GM12878 (cell line): ENCODE measurements around the gene CCDC82. TPM values are rescaled to one million over a fixed set of nuclear protein-coding genes. Genes with fewer than 3 reads are reported as not detected.

Experiments used
- ATAC-seq: fragments of 200-7000 bp; cut with Tn5 transposase; 3 replicates; pipeline ENCODE4 v1.9.1; 2020; ENCODE audit warnings: mild to moderate bottlenecking, moderate library complexity
- BruUV-seq: library from RNA; stranded (reverse); fragments of 400-500 nt; replicated peaks from 2 replicates; lab custom pipeline; 2021; lab: Mats Ljungman, UMichigan
- CTCF ChIA-PET: fragments of 300-600 bp; sonication (Branson Sonifier 250); formaldehyde crosslinking; extraction: SDS; loops from one replicate; lab custom pipeline; 2021; ENCODE audit warnings: inconsistent platforms; lab: Yijun Ruan, JAX
- POLR2A ChIA-PET: fragments of 350-600 bp; formaldehyde crosslinking; extraction: SDS; loops from one replicate; lab custom pipeline; 2021; ENCODE audit warnings: inconsistent platforms; lab: Charles Lee
- RAD21 ChIA-PET: fragments of 300-600 bp; sonication (Branson Sonifier 250); formaldehyde crosslinking; loops from one replicate; lab custom pipeline; 2023; ENCODE audit warnings: antibody characterized with exemption; ENCODE audit not compliant: unreplicated experiment; lab: Charles Lee
- SMC1A ChIA-PET: fragments of 300-600 bp; sonication (Branson Sonifier 250); formaldehyde crosslinking; loops from one replicate; lab custom pipeline; 2023; ENCODE audit not compliant: unreplicated experiment, uncharacterized antibody; lab: Charles Lee
- DNase-seq: peaks from one replicate; pipeline ENCODE4 v3.0.0-alpha.2; 2011; ENCODE audit warnings: low read depth, low spot score
- FAIRE-seq: peaks from 3 replicates; lab custom pipeline; 2011; peaks lifted over from hg19 to GRCh38; lab: Jason Lieb, UNC
- H2AFZ ChIP-seq: 2 replicates; pipeline ENCODE4 v1.6.0; 2011; ENCODE audit warnings: low read depth, low read length, control low read depth; ENCODE audit not compliant: control insufficient read depth
- H3K27ac ChIP-seq: 2 replicates; pipeline ENCODE4 v1.5.1; 2011; ENCODE audit warnings: control low read depth; ENCODE audit not compliant: control insufficient read depth, insufficient read depth
- H3K27me3 ChIP-seq, 2 experiments: replicated peaks in 1 of 2; 2 replicates each; pipeline versions ENCODE4 v1.6.0 to v1.6.1; 2011; ENCODE audit warnings: low read length in 1 of 2; ENCODE audit not compliant: control insufficient read depth in 2 of 2, insufficient read depth in 2 of 2
- H3K36me3 ChIP-seq, 2 experiments: 2 replicates each; pipeline ENCODE4 v1.5.1; 2011; ENCODE audit warnings: low read length in 1 of 2; ENCODE audit not compliant: control insufficient read depth in 2 of 2, insufficient read depth in 2 of 2
- H3K4me1 ChIP-seq: 2 replicates; pipeline ENCODE4 v1.6.1; 2011; ENCODE audit warnings: mild to moderate bottlenecking, low read length, moderate library complexity, mixed read lengths; ENCODE audit not compliant: control insufficient read depth, insufficient read depth
- H3K4me2 ChIP-seq: 2 replicates; pipeline ENCODE4 v1.6.0; 2011; ENCODE audit warnings: control low read depth; ENCODE audit not compliant: control insufficient read depth, insufficient read depth
- H3K4me3 ChIP-seq: fragments of 200-600 bp; sonication (generic); 2 replicates; pipeline ENCODE4 v1.5.1; 2016
- H3K79me2 ChIP-seq: 2 replicates; pipeline ENCODE4 v1.6.0; 2011; ENCODE audit warnings: low read length; ENCODE audit not compliant: control insufficient read depth, insufficient read depth
- H3K9ac ChIP-seq: 2 replicates; pipeline ENCODE4 v1.8.0; 2011; ENCODE audit warnings: low read length, control low read depth, mixed read lengths; ENCODE audit not compliant: control insufficient read depth, insufficient read depth
- H3K9me3 ChIP-seq: replicated peaks from 3 replicates; pipeline ENCODE4 v1.5.1; 2011; ENCODE audit warnings: mild to moderate bottlenecking, low read length; ENCODE audit not compliant: control insufficient read depth, insufficient read depth
- H4K20me1 ChIP-seq: 2 replicates; pipeline ENCODE4 v1.6.0; 2011; ENCODE audit not compliant: control insufficient read depth, insufficient read depth
- BMI1 ChIP-seq: fragments of 450-650 bp; IDR thresholded peaks from 2 replicates; pipeline ENCODE4 v1.6.1; 2016; ENCODE audit warnings: mild to moderate bottlenecking, moderate library complexity, borderline replicate concordance
- CREB1 ChIP-seq: IDR thresholded peaks from 2 replicates; pipeline ENCODE4 v1.6.1; 2012; ENCODE audit warnings: low read depth, mild to moderate bottlenecking, inconsistent platforms
- ESRRA ChIP-seq: IDR thresholded peaks from 2 replicates; pipeline ENCODE4 v1.6.1; 2012; ENCODE audit warnings: mild to moderate bottlenecking, low read length, improper control_type of control experiment
- HDAC6 ChIP-seq: fragments of 200-600 bp; sonication (generic); IDR thresholded peaks from one replicate; pipeline ENCODE4 v1.8.0; 2017; ENCODE audit warnings: antibody characterized with exemption; ENCODE audit not compliant: unreplicated experiment
- NFYB ChIP-seq: IDR thresholded peaks from 2 replicates; pipeline ENCODE4 v1.6.1; 2011; ENCODE audit warnings: low read depth, mild to moderate bottlenecking, low read length, improper control_type of control experiment, moderate library complexity; ENCODE audit not compliant: insufficient read depth
- POLR2AphosphoS5 ChIP-seq: IDR thresholded peaks from 2 replicates; pipeline ENCODE4 v1.6.1; 2011; ENCODE audit warnings: mild to moderate bottlenecking, low read length, inconsistent platforms
- RELB ChIP-seq: fragments of 450-650 bp; IDR thresholded peaks from 2 replicates; pipeline ENCODE4 v1.6.1; 2017; ENCODE audit warnings: low read depth, mild to moderate bottlenecking, moderate library complexity
- SMAD5 ChIP-seq: IDR thresholded peaks from 2 replicates; pipeline ENCODE4 v1.6.1; 2016; ENCODE audit warnings: antibody characterized with exemption, low read depth
- TCF12 ChIP-seq: IDR thresholded peaks from 2 replicates; pipeline ENCODE4 v1.6.1; 2011; ENCODE audit warnings: low read depth, mild to moderate bottlenecking, low read length
- WGBS: methylation state at CpG from one replicate; pipeline ENCODE4 v1.1.6; 2016; ENCODE audit warnings: low lambda C conversion rate; ENCODE audit not compliant: insufficient replicate concordance, insufficient coverage; ENCODE audit errors: missing lambda C conversion rate; 5-methylcytosine and 5-hydroxymethylcytosine counted together
- in situ Hi-C: fragments of 300-500 bp; cut with MboI; formaldehyde crosslinking; loops from 9 replicates; pipeline ENCODE4 v1.14.3; 2018; ENCODE audit warnings: mixed read lengths
- intact Hi-C: fragments of 100-400 bp; cut with micrococcal nuclease; formaldehyde crosslinking; loops from one replicate; pipeline ENCODE4 v1.14.2; 2022; ENCODE audit not compliant: unreplicated experiment
- polyA plus RNA-seq, 11 experiments: library from polyadenylated mRNA; depleted of rRNA in 4 of 11; unstranded in 6 of 11; stranded (reverse) in 5 of 11; fragments of >200 nt; fragmentation: Nextera tagmentation in 4 of 11; fragmentation: Illumina TruSeq in 1 of 11; extraction: Ambion mirVana in 4 of 11; extraction: Trizol in 1 of 11; gene quantifications; 1 replicate in 1 of 11; 2 replicates in 10 of 11; pipeline versions ENCODE4 v1.2.1 to v1.2.3, GENCODE V29; 2011 to 2016; ENCODE audit warnings: inconsistent platforms in 2 of 11, missing spikeins in 2 of 11, low read depth in 1 of 11
- total RNA-seq, 4 experiments: library from RNA; depleted of rRNA in 3 of 4; stranded (reverse); fragments of >200 nt in 3 of 4; fragmentation: Illumina TruSeq in 1 of 4; extraction: Trizol in 1 of 4; gene quantifications; 2 replicates each; pipeline versions ENCODE4 v1.2.1 to v1.2.3, GENCODE V29; 2013 to 2021

The CCDC82 gene
- total and polyA plus RNA-seq, 10 of the 15 experiments (the other 5 are each of a cell fraction or from before 2014, with no cell fraction given): 15.2 to 62.4 (median 28.8) TPM

GRCh38 chr11:96303980-96304379 lies 85.7 kb downstream of the CCDC82 start:
- RAD21 ChIA-PET: interaction anchor here (0.7 to 1.0 kb wide), 3 partner anchors 10 to 38 kb away, joined by 3 to 4 read pairs (median 3); no protein-coding TSS in a partner anchor
- H3K9ac ChIP-seq: no peak overlapping the region
- POLR2A ChIA-PET: interaction anchor here (0.5 kb wide), 1 partner anchor 72 kb away, joined by 4 read pairs; no protein-coding TSS in a partner anchor
- no peak for ATAC-seq
- no peak overlapping the region for H3K27ac ChIP-seq
- H3K4me3 ChIP-seq: no peak overlapping the region
- CTCF ChIA-PET: interaction anchor here (0.8 kb wide), 1 partner anchor 90 kb away, joined by 3 read pairs; no protein-coding TSS in a partner anchor
- intact Hi-C loops: no loop called here
- 84% methylated on average over 3 of the region's 3 CpGs for WGBS
- no peaks in the 10 kb centered on the region for H3K27me3 ChIP-seq
- H3K9me3 ChIP-seq: no peaks in the 10 kb centered on the region
- H3K4me1 ChIP-seq: no peaks in the 10 kb centered on the region; the same call in 1 of the 2 replicates
- no peak for TF ChIP-seq SMAD5
- no peak for TF ChIP-seq BMI1
- no peak for TF ChIP-seq TCF12
- TF ChIP-seq RELB: no peak
- no peak for TF ChIP-seq NFYB
- TF ChIP-seq HDAC6: no peak
- no peak for TF ChIP-seq POLR2AphosphoS5
- TF ChIP-seq ESRRA: no peak
- no peak for TF ChIP-seq CREB1
- TF ChIP-seq, all 136 proteins: peak for 0
- Histone ChIP-seq H4K20me1 (no peaks in the 10 kb centered on the region; the same call in 1 of the 2 replicates), H3K4me2 (no peak overlapping the region), H3K36me3 (0 out of 4 replicates have a peak, but pooled peaks cover 0 to 3% of the 10 kb centered on the region in 2 experiments), H2AFZ (no peak overlapping the region), H3K79me2 (peaks cover 44% of the 10 kb centered on the region)
- DNase-seq: no peak
- no peak for FAIRE-seq
- SMC1A ChIA-PET: interaction anchor here (1.0 to 1.6 kb wide), 2 partner anchors 8 to 31 kb away, joined by 3 to 7 read pairs; no protein-coding TSS in a partner anchor
- no TSS peak for BruUV-seq
- in situ Hi-C loops: no loop called here
